ENCODE data around the gene IRF9. TPM values are rescaled to one million over a fixed set of nuclear protein-coding genes. Genes with fewer than 3 reads are reported as not detected.

The IRF9 gene
- total and polyA plus RNA-seq, 2 of the 13 experiments (the other 11 are each of a cell fraction or from before 2014, with no cell fraction given), result 14.9 to 49.7 TPM

DNA sequence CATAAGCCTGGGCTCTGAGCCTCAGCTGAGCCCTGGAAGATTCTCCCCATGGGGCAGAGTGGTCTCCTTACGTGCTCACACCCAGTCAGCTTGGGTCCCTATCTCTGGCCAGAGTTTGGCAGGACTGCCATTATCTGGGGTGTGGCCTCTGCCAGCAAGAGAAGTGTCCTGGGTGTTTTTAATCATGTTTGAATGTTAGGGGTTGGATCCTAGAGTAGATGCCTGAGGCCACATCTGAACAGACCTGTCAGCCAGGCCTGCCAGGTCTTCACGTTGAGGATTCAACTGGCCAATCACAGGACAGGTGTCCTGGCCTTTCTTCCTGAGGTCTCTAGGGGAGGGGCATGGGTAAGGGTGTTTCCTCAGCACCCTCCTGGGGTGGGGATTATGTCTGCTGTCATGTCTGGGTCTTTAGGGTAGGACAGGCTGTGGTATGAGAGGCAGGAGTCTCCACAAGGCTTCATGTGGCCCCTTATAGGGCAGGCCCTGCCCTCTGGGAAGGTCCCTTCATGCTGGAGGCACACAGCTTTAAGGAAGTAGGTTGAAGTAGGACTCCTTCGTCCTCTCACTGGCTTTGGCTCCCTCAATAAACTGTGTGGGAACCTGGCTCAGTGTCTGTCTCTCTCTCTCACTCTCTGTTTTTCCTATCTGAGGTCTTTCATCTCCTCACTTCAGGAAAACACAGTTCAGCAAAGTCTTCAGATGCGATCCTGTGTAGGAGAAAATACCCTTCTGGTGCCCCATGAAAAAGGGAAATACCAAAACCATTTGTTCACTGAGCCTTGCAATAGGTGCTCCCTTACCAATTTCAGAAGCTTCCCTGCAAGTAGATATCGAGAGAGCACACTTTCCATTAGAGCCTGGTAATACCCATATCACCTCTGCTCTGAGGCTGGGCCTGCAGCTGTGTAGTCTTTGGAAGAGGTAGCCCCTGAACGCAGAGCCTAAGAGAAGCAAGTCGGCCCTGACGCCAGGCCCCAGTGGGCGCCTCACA, 37.3 kb upstream of the IRF9 start:
- Histone ChIP-seq H3K27me3 (ENCODE audit: control insufficient read depth in 1 of 2, insufficient read depth in 2 of 2, low read length in 2 of 2) (no peaks in the 10 kb centered on the region), H3K4me3 (replicated peaks in 1 of 3; ENCODE audit: insufficient read depth in 1 of 3, low read depth in 2 of 3, low read length in 3 of 3) (no peak overlapping the region), H3K4me1 (ENCODE audit: insufficient read depth, low read length) (peaks cover 5% of the 10 kb centered on the region; the same call in 1 of the 2 replicates), H4K20me1 (ENCODE audit: insufficient read depth, low read length) (no peaks in the 10 kb centered on the region), H3K36me3 (replicated peaks in 1 of 2; ENCODE audit: control insufficient read depth in 1 of 2, insufficient read depth in 2 of 2, low read length in 2 of 2) (peaks cover 44 to 49% of the 10 kb centered on the region in 2 experiments), H3K9me3 (ENCODE audit: low read length) (no peaks in the 10 kb centered on the region), H3K9ac (ENCODE audit: insufficient read depth, low read depth, low read length) (no peak overlapping the region), H2AFZ (ENCODE audit: low read length) (no peak overlapping the region), H3K27ac (ENCODE audit: extremely low read length, insufficient read depth, low read length) (no peak overlapping the region), H3K79me2 (ENCODE audit: insufficient read depth, low read length) (no peaks in the 10 kb centered on the region), H3K4me2 (ENCODE audit: low read depth, low read length) (no peak overlapping the region)
- intact Hi-C loops (cut with micrococcal nuclease; ENCODE audit: unreplicated experiment), result no loop called here
- no TSS peak for BruUV-seq (replicated peaks)
- ATAC-seq, result peak; percentile 14
- FAIRE-seq, result no peak
- ChIA-PET POLR2A (interaction anchor here (0.9 to 22.7 kb wide), 10 partner anchors 3 to 90 kb away, joined by 3 to 977 read pairs (median 13); partner anchors contain the start of genes CHMP4A, DCAF11, EMC9 and FITM1), CTCF (ENCODE audit: low intra/inter-chr PET ratio, low total read pairs) (no interaction called here)
- WGBS (ENCODE audit: low lambda C conversion rate), result 95% methylated on average over 9 of the region's 9 CpGs
- no peak for DNase-seq (ENCODE audit: low spot score)
- in situ Hi-C loops (cut with HindIII; ENCODE audit: extremely low pct_ligation_motif_present, low pct_unique_long_range_greater_than_20kb), result loop anchor here (25.0 kb wide), 1 partner anchor 1536 kb away; the partner anchor contains the start of genes ABHD4 and DAD1
- TF ChIP-seq ZSCAN12 (CRISPR knock-in tag; IDR thresholded peaks at IDR 0.05) (no peak), ZC3H13 (CRISPR knock-in tag; IDR thresholded peaks at IDR 0.05) (no peak), ZNF30 (CRISPR knock-in tag; IDR thresholded peaks at IDR 0.05) (no peak), KLF13 (CRISPR knock-in tag; IDR thresholded peaks at IDR 0.05) (0 out of 2 replicates have a peak, but pooled peaks have one; percentile 11), POLR2AphosphoS2 (IDR thresholded peaks at IDR 0.05; ENCODE audit: low read depth, low read length) (peak; percentile 66; the same call in 1 of the 2 replicates), POLR2AphosphoS5 (IDR thresholded peaks at IDR 0.05; ENCODE audit: low read depth, low read length) (peak; percentile 27; the same call in 1 of the 2 replicates), KDM4B (CRISPR knock-in tag; IDR thresholded peaks at IDR 0.05) (no peak), PRDM15 (CRISPR knock-in tag; IDR thresholded peaks at IDR 0.05) (no peak), ZNF746 (CRISPR knock-in tag; IDR thresholded peaks at IDR 0.05) (0 out of 2 replicates have a peak, but pooled peaks have one; percentile 33), PHF8 (CRISPR knock-in tag; IDR thresholded peaks at IDR 0.05) (peak; percentile 8; the same call in 1 of the 2 replicates), KLF15 (CRISPR knock-in tag; IDR thresholded peaks at IDR 0.05; ENCODE audit: borderline replicate concordance) (no peak), GZF1 (CRISPR knock-in tag; IDR thresholded peaks at IDR 0.05) (0 out of 2 replicates have a peak, but pooled peaks have one; percentile 28)
- TF ChIP-seq, protein P1, sequence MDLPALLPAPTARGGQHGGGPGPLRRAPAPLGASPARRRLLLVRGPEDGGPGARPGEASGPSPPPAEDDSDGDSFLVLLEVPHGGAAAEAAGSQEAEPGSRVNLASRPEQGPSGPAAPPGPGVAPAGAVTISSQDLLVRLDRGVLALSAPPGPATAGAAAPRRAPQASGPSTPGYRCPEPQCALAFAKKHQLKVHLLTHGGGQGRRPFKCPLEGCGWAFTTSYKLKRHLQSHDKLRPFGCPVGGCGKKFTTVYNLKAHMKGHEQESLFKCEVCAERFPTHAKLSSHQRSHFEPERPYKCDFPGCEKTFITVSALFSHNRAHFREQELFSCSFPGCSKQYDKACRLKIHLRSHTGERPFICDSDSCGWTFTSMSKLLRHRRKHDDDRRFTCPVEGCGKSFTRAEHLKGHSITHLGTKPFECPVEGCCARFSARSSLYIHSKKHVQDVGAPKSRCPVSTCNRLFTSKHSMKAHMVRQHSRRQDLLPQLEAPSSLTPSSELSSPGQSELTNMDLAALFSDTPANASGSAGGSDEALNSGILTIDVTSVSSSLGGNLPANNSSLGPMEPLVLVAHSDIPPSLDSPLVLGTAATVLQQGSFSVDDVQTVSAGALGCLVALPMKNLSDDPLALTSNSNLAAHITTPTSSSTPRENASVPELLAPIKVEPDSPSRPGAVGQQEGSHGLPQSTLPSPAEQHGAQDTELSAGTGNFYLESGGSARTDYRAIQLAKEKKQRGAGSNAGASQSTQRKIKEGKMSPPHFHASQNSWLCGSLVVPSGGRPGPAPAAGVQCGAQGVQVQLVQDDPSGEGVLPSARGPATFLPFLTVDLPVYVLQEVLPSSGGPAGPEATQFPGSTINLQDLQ (CRISPR knock-in tag; IDR thresholded peaks at IDR 0.05), result 0 out of 2 replicates have a peak, but pooled peaks have one; percentile 21
- TF ChIP-seq, protein P2, sequence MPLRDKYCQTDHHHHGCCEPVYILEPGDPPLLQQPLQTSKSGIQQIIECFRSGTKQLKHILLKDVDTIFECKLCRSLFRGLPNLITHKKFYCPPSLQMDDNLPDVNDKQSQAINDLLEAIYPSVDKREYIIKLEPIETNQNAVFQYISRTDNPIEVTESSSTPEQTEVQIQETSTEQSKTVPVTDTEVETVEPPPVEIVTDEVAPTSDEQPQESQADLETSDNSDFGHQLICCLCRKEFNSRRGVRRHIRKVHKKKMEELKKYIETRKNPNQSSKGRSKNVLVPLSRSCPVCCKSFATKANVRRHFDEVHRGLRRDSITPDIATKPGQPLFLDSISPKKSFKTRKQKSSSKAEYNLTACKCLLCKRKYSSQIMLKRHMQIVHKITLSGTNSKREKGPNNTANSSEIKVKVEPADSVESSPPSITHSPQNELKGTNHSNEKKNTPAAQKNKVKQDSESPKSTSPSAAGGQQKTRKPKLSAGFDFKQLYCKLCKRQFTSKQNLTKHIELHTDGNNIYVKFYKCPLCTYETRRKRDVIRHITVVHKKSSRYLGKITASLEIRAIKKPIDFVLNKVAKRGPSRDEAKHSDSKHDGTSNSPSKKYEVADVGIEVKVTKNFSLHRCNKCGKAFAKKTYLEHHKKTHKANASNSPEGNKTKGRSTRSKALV (CRISPR knock-in tag; IDR thresholded peaks at IDR 0.05), result no peak

Data from HepG2 (cell line).